Measurements from ENCODE around the gene ITGB6.

GRCh38 chr2:160223560-160223959, 23.5 kb upstream of the ITGB6 start:
- TF ChIP-seq POLR2A (IDR thresholded peaks at IDR 0.05; ENCODE audit: low read length) (no peak), GATA1 (IDR thresholded peaks at IDR 0.05; ENCODE audit: low read depth, low read length) (no peak)

All from erythroblast (primary cell).